H9 (cell line): ENCODE data around the gene CPNE8. TPM values are rescaled to one million over a fixed set of nuclear protein-coding genes. Genes with fewer than 3 reads are reported as not detected.

Experiments
- DNase-seq: peaks from one replicate; pipeline ENCODE4 v3.0.0-alpha.2; 2017
- H2AFZ ChIP-seq: one replicate; pipeline ENCODE4 v1.6.1; 2013; ENCODE audit warnings: mild to moderate bottlenecking, low read length, control low read depth, moderate library complexity
- H2AK5ac ChIP-seq: 2 replicates; pipeline ENCODE4 v1.6.1; 2013; ENCODE audit warnings: low read length, control low read depth, mixed read lengths; ENCODE audit not compliant: insufficient read length
- H2BK120ac ChIP-seq: one replicate; pipeline ENCODE4 v1.6.1; 2013; ENCODE audit warnings: low read depth, mild to moderate bottlenecking, low read length, control low read depth, inconsistent platforms; ENCODE audit not compliant: poor library complexity, severe bottlenecking
- H2BK12ac ChIP-seq: 2 replicates; pipeline ENCODE4 v1.6.1; 2013; ENCODE audit warnings: low read length, control low read depth, mixed read lengths, low read depth; ENCODE audit not compliant: insufficient read length
- H2BK15ac ChIP-seq: 2 replicates; pipeline ENCODE4 v1.6.1; 2013; ENCODE audit warnings: low read depth, low read length, control low read depth
- H2BK20ac ChIP-seq: one replicate; pipeline ENCODE4 v1.6.1; 2013; ENCODE audit warnings: low read depth, mild to moderate bottlenecking, low read length, control low read depth, inconsistent platforms; ENCODE audit not compliant: poor library complexity, severe bottlenecking
- H2BK5ac ChIP-seq: 2 replicates; pipeline ENCODE4 v1.6.1; 2013; ENCODE audit warnings: low read length, control low read depth, mixed read lengths; ENCODE audit not compliant: insufficient read length
- H3K14ac ChIP-seq: 2 replicates; pipeline ENCODE4 v1.6.1; 2013; ENCODE audit warnings: low read length, control low read depth; ENCODE audit not compliant: insufficient read depth
- H3K18ac ChIP-seq: 2 replicates; pipeline ENCODE4 v1.6.1; 2013; ENCODE audit warnings: low read depth, mild to moderate bottlenecking, mixed read lengths, low read length, control low read depth; ENCODE audit not compliant: insufficient read length
- H3K23ac ChIP-seq: 2 replicates; pipeline ENCODE4 v1.6.1; 2013; ENCODE audit warnings: low read length, control low read depth, mixed read lengths, low read depth; ENCODE audit not compliant: insufficient read length
- H3K23me2 ChIP-seq: 2 replicates; pipeline ENCODE4 v1.6.1; 2013; ENCODE audit warnings: low read depth, mild to moderate bottlenecking, mixed read lengths, low read length, control low read depth; ENCODE audit not compliant: insufficient read length, poor library complexity, severe bottlenecking
- H3K27ac ChIP-seq: 2 replicates; pipeline ENCODE4 v1.5.1; 2013; ENCODE audit warnings: low read length, control low read depth, mixed read lengths, low read depth; ENCODE audit not compliant: insufficient read length
- H3K27me3 ChIP-seq: 2 replicates; pipeline ENCODE4 v1.6.1; 2013; ENCODE audit warnings: low read length, control low read depth, inconsistent platforms; ENCODE audit not compliant: insufficient read depth
- H3K4ac ChIP-seq: 2 replicates; pipeline ENCODE4 v1.6.1; 2013; ENCODE audit warnings: low read depth, mild to moderate bottlenecking, control low read depth, inconsistent platforms, low read length, moderate library complexity
- H3K4me1 ChIP-seq: 2 replicates; pipeline ENCODE4 v1.6.1; 2013; ENCODE audit warnings: low read length, control low read depth, inconsistent platforms; ENCODE audit not compliant: insufficient read depth
- H3K4me2 ChIP-seq: 2 replicates; pipeline ENCODE4 v1.6.1; 2013; ENCODE audit warnings: low read length, control low read depth, mixed read lengths; ENCODE audit not compliant: insufficient read length, insufficient read depth
- H3K56ac ChIP-seq: 2 replicates; pipeline ENCODE4 v1.6.1; 2013; ENCODE audit warnings: low read depth, mild to moderate bottlenecking, mixed read lengths, low read length, control low read depth; ENCODE audit not compliant: insufficient read length
- H3K79me1 ChIP-seq: 2 replicates; pipeline ENCODE4 v1.6.1; 2013; ENCODE audit warnings: low read depth, mild to moderate bottlenecking, moderate library complexity, low read length, control low read depth, inconsistent platforms; ENCODE audit not compliant: insufficient read depth, poor library complexity, severe bottlenecking
- H3K79me2 ChIP-seq: 2 replicates; pipeline ENCODE4 v1.6.1; 2013; ENCODE audit warnings: low read length, control low read depth, inconsistent platforms; ENCODE audit not compliant: insufficient read depth
- H3K9ac ChIP-seq: 2 replicates; pipeline ENCODE4 v1.6.1; 2013; ENCODE audit warnings: low read length, control low read depth, mixed read lengths; ENCODE audit not compliant: insufficient read length; ENCODE audit errors: extremely low read depth
- H3K9me3 ChIP-seq: one replicate; pipeline ENCODE4 v1.6.1; 2013; ENCODE audit warnings: low read depth, low read length, inconsistent platforms; ENCODE audit not compliant: control insufficient read depth
- H3T11ph ChIP-seq: one replicate; pipeline ENCODE4 v1.6.1; 2013; ENCODE audit warnings: mild to moderate bottlenecking, low read length, control low read depth, inconsistent platforms
- H4K20me1 ChIP-seq: one replicate; pipeline ENCODE4 v1.6.1; 2013; ENCODE audit not compliant: control insufficient read depth, insufficient read length, insufficient read depth
- H4K5ac ChIP-seq: 2 replicates; pipeline ENCODE4 v1.6.1; 2013; ENCODE audit warnings: low read depth, mild to moderate bottlenecking, mixed read lengths, low read length, control low read depth; ENCODE audit not compliant: insufficient read length
- H4K8ac ChIP-seq: replicated peaks from 2 replicates; pipeline ENCODE4 v1.6.1; 2013; ENCODE audit warnings: low read length, control low read depth, mixed read lengths, low read depth; ENCODE audit not compliant: insufficient read length
- H4K91ac ChIP-seq: 2 replicates; pipeline ENCODE4 v1.6.1; 2013; ENCODE audit warnings: low read depth, mild to moderate bottlenecking, moderate library complexity, mixed read lengths, low read length, control low read depth; ENCODE audit not compliant: insufficient read length
- H3K27ac Mint-ChIP-seq, 3 experiments: 2 replicates in 2 of 3; 3 replicates in 1 of 3; pipeline ENCODE4 v1.8.0; 2020 to 2021; ENCODE audit warnings: mixed read lengths in 3 of 3, mild to moderate bottlenecking in 1 of 3, moderate library complexity in 1 of 3
- H3K27me3 Mint-ChIP-seq: 2 replicates; pipeline ENCODE4 v1.8.0; 2021; ENCODE audit warnings: low read depth, mild to moderate bottlenecking, moderate library complexity, mixed read lengths
- H3K36me3 Mint-ChIP-seq, 3 experiments: 2 replicates in 2 of 3; 3 replicates in 1 of 3; pipeline ENCODE4 v1.8.0; 2020 to 2021; ENCODE audit warnings: low read depth in 3 of 3, mixed read lengths in 3 of 3; ENCODE audit not compliant: insufficient read depth in 1 of 3
- H3K4me1 Mint-ChIP-seq, 2 experiments: 2 replicates each; pipeline ENCODE4 v1.8.0; 2020; ENCODE audit warnings: mixed read lengths in 2 of 2
- H3K4me3 Mint-ChIP-seq, 2 experiments: 2 replicates in 1 of 2; 3 replicates in 1 of 2; pipeline ENCODE4 v1.8.0; 2020 to 2021; ENCODE audit warnings: mild to moderate bottlenecking in 2 of 2, mixed read lengths in 2 of 2, moderate library complexity in 1 of 2
- H3K9me3 Mint-ChIP-seq, 2 experiments: 2 replicates in 1 of 2; 3 replicates in 1 of 2; pipeline ENCODE4 v1.8.0; 2020; ENCODE audit warnings: mild to moderate bottlenecking in 2 of 2, mixed read lengths in 2 of 2, moderate library complexity in 1 of 2
- WGBS: extraction: QIAGEN DNeasy Blood & Tissue Kit; methylation state at CpG from one replicate; pipeline ENCODE4 v1.1.7; 2013; ENCODE audit warnings: missing lambda C conversion rate, low lambda C conversion rate, mixed read lengths; ENCODE audit not compliant: insufficient read length; ENCODE audit errors: extremely low coverage; 5-methylcytosine and 5-hydroxymethylcytosine counted together
- total RNA-seq: library from RNA; stranded (reverse); gene quantifications from 2 replicates; pipeline ENCODE4 v1.2.1, GENCODE V29; 2021
- TF ChIP-seq, protein P1 (sequence below): fragments of 200-600 bp; sonication (generic); conservative IDR thresholded peaks from 3 replicates; pipeline ENCODE4 v1.8.0; 2021; ENCODE audit warnings: antibody characterized with exemption, mild to moderate bottlenecking

Gene CPNE8
- total RNA-seq, 1 experiment from 2014 or later: 1.9 TPM

GRCh38 chr12:38669530-38669929 is 235.9 kb downstream of the CPNE8 start:
- TF ChIP-seq, protein P1, sequence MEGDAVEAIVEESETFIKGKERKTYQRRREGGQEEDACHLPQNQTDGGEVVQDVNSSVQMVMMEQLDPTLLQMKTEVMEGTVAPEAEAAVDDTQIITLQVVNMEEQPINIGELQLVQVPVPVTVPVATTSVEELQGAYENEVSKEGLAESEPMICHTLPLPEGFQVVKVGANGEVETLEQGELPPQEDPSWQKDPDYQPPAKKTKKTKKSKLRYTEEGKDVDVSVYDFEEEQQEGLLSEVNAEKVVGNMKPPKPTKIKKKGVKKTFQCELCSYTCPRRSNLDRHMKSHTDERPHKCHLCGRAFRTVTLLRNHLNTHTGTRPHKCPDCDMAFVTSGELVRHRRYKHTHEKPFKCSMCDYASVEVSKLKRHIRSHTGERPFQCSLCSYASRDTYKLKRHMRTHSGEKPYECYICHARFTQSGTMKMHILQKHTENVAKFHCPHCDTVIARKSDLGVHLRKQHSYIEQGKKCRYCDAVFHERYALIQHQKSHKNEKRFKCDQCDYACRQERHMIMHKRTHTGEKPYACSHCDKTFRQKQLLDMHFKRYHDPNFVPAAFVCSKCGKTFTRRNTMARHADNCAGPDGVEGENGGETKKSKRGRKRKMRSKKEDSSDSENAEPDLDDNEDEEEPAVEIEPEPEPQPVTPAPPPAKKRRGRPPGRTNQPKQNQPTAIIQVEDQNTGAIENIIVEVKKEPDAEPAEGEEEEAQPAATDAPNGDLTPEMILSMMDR: no peak
- Histone ChIP-seq H3K27ac (no peak overlapping the region), H3K18ac (no peak overlapping the region), H3K14ac (no peak overlapping the region), H3K9ac (no peak overlapping the region), H2AFZ (no peak overlapping the region), H2BK5ac (no peak overlapping the region), H3K23me2 (no peaks in the 10 kb centered on the region), H3K9me3 (no peaks in the 10 kb centered on the region), H3K23ac (no peak overlapping the region), H3K4me2 (no peak overlapping the region), H4K20me1 (no peaks in the 10 kb centered on the region), H2AK5ac (no peak overlapping the region), H4K91ac (no peak overlapping the region), H2BK12ac (no peak overlapping the region), H2BK20ac (no peak overlapping the region), H3K56ac (no peak overlapping the region), H4K8ac (no peak overlapping the region), H2BK15ac (no peak overlapping the region), H3K79me2 (no peaks in the 10 kb centered on the region), H3K79me1 (no peaks in the 10 kb centered on the region), H3K4ac (no peak overlapping the region), H4K5ac (no peak overlapping the region), H3K27me3 (no peaks in the 10 kb centered on the region), H2BK120ac (no peak overlapping the region), H3T11ph (no peak overlapping the region), H3K4me1 (no peaks in the 10 kb centered on the region)
- H3K36me3 Mint-ChIP-seq: peaks cover 0 to 4% (median 0%) of the 10 kb centered on the region in 3 experiments; a peak in 1 of 7 replicates
- no CpG with 5 or more reads among the region's 2 CpGs for WGBS
- H3K9me3 Mint-ChIP-seq: no peaks in the 10 kb centered on the region
- H3K27me3 Mint-ChIP-seq: no peaks in the 10 kb centered on the region
- peak overlapping the region in 1 of 3 experiments; percentile 36; a peak in 1 of 7 replicates for H3K27ac Mint-ChIP-seq
- H3K4me1 Mint-ChIP-seq: 0 out of 4 replicates have a peak, but pooled peaks cover 0 to 4% of the 10 kb centered on the region in 2 experiments
- no peak overlapping the region for H3K4me3 Mint-ChIP-seq
- DNase-seq: no peak
